Retinal pigment epithelial cell (primary cell): ENCODE results near the gene ECEL1.

ENCODE experiments used
- DNase-seq: peaks from one replicate; pipeline ENCODE4 v3.0.0-alpha.2; 2010; ENCODE audit warnings: low read depth
- H3K4me3 ChIP-seq: 2 replicates; pipeline ENCODE4 v1.5.1; 2011; ENCODE audit warnings: mild to moderate bottlenecking, low read length, control low read depth, moderate library complexity
- TF ChIP-seq, protein P1 (sequence below): conservative IDR thresholded peaks from 2 replicates; pipeline ENCODE4 v1.5.1; 2011; ENCODE audit warnings: low read depth, low read length, control low read depth, inconsistent platforms

ECEL1 gene

DNA sequence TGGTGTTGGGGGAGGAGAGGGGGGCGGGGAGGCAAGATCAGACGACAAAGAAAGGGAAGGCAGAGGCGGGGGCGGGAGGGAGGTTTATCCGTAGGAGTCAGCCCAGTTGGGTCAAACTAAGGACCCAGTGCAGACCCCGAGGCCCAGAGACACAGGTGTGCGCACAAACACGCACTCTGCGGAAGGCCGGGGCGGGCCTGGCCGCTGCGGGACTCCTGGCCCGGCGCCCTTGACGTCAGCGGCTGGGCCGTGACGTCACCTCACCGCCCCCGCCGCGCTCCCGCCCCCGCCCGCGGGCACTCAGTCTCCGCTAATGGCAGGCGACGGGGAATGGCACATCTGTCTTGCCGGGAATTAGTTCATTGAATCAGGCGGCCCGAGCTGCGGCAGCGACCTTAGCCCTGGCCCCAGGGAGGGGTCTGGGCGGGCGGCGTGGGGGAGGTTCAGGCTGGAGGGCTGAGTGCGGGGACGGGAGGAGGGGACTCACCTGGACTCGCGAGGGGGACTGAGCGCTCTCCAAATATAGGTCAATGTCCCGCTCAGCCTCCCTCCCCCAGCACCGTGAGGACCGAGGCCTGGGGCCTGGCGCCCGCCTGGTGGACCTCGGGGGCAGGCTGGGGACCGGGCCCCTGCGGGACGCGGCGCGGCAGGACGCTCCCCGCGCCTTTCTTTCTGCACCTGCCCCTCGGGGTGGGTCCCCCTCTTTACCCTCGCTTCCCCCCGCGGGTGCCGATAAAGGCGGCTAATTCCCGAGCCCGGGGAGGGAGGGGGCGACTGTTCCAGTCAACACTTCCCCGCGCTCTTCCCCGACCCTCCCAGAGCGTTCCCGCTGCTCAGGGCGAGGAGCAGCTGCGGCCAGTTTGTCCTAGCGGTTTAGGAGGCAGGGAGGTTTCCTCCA, 15.5 kb upstream of the ECEL1 start:
- peak overlapping the region; percentile 24 for H3K4me3 ChIP-seq
- DNase-seq = peak; percentile 2
- TF ChIP-seq, protein P1, sequence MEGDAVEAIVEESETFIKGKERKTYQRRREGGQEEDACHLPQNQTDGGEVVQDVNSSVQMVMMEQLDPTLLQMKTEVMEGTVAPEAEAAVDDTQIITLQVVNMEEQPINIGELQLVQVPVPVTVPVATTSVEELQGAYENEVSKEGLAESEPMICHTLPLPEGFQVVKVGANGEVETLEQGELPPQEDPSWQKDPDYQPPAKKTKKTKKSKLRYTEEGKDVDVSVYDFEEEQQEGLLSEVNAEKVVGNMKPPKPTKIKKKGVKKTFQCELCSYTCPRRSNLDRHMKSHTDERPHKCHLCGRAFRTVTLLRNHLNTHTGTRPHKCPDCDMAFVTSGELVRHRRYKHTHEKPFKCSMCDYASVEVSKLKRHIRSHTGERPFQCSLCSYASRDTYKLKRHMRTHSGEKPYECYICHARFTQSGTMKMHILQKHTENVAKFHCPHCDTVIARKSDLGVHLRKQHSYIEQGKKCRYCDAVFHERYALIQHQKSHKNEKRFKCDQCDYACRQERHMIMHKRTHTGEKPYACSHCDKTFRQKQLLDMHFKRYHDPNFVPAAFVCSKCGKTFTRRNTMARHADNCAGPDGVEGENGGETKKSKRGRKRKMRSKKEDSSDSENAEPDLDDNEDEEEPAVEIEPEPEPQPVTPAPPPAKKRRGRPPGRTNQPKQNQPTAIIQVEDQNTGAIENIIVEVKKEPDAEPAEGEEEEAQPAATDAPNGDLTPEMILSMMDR = no peak

DNA sequence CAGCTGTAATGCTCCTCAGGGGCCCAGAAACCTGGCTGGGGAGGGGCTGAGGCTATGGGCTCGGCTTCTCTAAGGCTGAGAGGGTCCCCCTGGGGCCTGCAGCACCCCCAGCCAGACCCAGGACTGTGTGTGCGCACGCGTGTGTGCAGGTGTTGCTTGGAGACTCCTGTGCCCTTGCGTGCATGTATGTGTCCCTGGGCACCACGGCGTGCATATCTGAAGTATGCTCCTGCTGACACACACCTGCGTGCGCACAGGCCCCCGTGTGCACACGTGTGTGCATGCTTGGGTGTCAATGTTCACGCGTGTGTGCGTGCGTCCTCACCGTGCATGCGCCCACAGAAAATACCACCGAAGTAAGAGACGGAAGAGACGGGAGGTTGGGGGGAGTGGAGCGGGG, 14.9 kb upstream of the ECEL1 start:
- no peak overlapping the region for H3K4me3 ChIP-seq
- TF ChIP-seq, protein P1 = no peak
- DNase-seq = no peak

DNA sequence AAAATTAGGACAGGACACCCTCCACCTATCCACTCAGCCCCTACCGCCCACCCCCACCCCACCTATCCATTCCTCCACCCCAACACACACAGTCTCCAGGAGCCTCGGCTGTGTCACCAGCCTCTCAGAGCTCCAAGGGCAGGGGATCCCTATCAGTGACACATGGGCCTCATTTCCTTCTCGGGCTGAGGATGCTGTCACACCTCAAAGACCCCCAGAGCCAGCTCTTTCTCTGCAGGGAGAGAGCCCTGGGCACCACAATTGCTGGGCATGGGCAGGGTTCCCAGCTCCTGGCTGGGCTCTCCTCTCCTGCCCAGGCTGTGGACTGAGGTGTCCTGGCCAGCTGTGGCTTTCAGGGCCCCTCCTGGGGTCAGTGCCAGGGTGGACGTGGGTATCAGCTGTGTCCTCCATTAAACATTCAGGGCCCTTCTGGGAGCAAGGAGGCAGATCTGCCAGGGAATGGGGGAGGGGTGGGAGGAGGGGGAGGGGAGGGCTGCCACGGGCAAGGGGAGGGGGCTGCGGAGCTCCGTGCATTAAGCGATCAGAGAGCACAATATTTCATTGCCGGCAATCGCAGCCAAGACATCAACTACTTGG, 14.3 kb upstream of the ECEL1 start:
- TF ChIP-seq, protein P1 = no peak
- H3K4me3 ChIP-seq = no peak overlapping the region
- no peak for DNase-seq

DNA sequence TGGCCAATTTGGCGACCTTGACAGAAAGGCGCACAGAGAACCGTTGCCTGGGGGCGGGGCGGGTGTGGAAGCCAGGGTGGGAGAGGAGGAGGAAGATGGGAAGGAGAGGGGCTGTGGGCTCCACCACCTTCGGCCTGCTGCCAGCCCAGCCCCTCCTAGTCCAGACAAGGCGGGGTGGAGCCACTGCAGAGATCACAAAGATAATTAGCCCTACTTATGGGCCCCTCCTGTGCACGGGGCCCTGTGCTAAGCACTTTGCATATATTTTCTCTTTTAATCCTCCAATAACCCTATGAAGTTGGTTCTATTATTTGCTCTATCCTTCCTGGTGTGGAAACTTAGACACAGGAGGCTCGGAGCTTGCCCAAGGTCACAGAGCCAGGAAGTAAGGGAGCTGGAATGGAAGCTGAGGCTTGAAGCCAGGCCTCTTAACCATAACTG, 13.7 kb upstream of the ECEL1 start:
- no peak for DNase-seq
- H3K4me3 ChIP-seq = no peak overlapping the region
- TF ChIP-seq, protein P1 = no peak

DNA sequence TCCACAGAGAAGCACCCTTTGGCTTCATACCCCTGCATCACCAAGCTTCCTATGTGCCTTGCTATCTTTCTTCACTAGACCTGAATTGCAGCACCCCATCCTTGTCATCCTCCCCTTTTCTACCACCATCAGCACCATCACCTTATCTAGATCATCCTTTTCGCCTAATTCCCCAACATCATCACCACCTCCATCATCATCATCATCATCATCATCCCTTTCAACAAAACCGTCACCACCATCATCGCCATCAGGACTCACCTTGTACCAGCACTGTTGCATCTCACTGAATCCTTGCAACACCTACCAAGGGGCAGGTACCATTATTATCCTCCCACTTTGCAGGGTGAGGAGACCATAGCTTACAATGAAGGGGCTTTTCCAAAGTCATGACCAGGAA, 10.8 kb upstream of the ECEL1 start:
- TF ChIP-seq, protein P1 = no peak

DNA sequence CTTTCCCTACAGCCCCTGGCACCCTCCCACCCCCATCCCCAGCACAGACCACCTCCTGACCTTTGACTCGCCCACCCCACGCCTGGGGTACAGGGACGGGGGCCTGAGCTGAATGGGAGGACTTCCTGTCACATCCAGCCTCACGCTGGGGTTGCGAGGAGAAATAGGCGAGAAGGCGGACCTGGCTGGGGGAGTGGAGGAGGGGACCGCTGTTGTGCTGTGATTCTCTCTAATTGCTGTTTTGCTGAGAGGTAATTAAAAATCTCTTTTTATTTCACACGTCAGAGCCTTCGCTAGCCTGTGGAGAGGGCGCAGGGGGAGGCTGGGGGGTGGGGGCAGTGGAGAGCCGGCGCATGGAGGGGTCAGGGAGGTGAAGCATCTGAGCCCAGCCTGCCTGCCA, 9.7 kb upstream of the ECEL1 start:
- no peak for DNase-seq
- H3K4me3 ChIP-seq = no peak overlapping the region
- TF ChIP-seq, protein P1 = no peak

More for the DNA sequence above, 10.8 kb upstream of the ECEL1 start:
- H3K4me3 ChIP-seq = no peak overlapping the region
- DNase-seq = no peak
